Measurements from ENCODE around the gene AMER3. TPM values are rescaled to one million over a fixed set of nuclear protein-coding genes. Genes with fewer than 3 reads are reported as not detected.

AMER3 gene
- total and polyA plus RNA-seq, 2 of the 8 experiments (the other 6 are each of a cell fraction or from before 2014, with no cell fraction given): 0.15 to 0.19 TPM

- H4K8ac ChIP-seq (ENCODE audit: extremely low read depth, insufficient read depth, low read length): no peak overlapping the region
- WGBS, 2 experiments (ENCODE audit: extremely low coverage in 1 of 2, insufficient coverage in 1 of 2, insufficient read length in 1 of 2, insufficient replicate concordance in 2 of 2, low coverage in 1 of 2, low lambda C conversion rate in 2 of 2, missing lambda C conversion rate in 1 of 2): 52% methylated on average over 16 of the region's 16 CpGs; no CpG with 5 or more reads in 1 of the 2 experiments
- peaks cover 11% of the 10 kb centered on the region for H3K23me2 ChIP-seq (ENCODE audit: low read depth, low read length)
- H3K4me3 ChIP-seq (ENCODE audit: extremely low read depth in 1 of 4, insufficient read depth in 2 of 4, low read depth in 3 of 4, low read length in 4 of 4): peak overlapping the region in 3 of 4 experiments; percentile 65 to 67 (median 66); a peak in 5 of 8 replicates
- peak overlapping the region; percentile 99 for H3K4me2 ChIP-seq (ENCODE audit: insufficient read depth in 1 of 2, low read depth in 2 of 2, low read length in 2 of 2)
- no peak overlapping the region for H3K18ac ChIP-seq (ENCODE audit: extremely low read depth, low read length)
- H4K5ac ChIP-seq (ENCODE audit: insufficient read length, low read depth, low read length): no peak overlapping the region
- no peak overlapping the region for H2BK120ac ChIP-seq (replicated peaks; ENCODE audit: low read depth, low read length)
- H3K27me3 ChIP-seq (replicated peaks in 1 of 4; ENCODE audit: control insufficient read depth in 3 of 4, extremely low read depth in 1 of 4, insufficient read depth in 3 of 4, low read length in 3 of 4): peaks cover 2 to 27% (median 21%) of the 10 kb centered on the region in 4 experiments
- ChIA-PET POLR2A (ENCODE audit: partially characterized antibody) (no interaction called here), CTCF (ENCODE audit: partially characterized antibody) (interaction anchor here (1.1 to 1.3 kb wide), 2 partner anchors 13 to 14 kb away, joined by 3 to 6 read pairs; no protein-coding TSS in a partner anchor)
- no peak overlapping the region for H3K9ac ChIP-seq (replicated peaks in 1 of 4; ENCODE audit: extremely low read depth in 1 of 4, low read depth in 3 of 4, low read length in 3 of 4)
- H2AK5ac ChIP-seq (ENCODE audit: low read depth, low read length): no peak overlapping the region
- H3K79me1 ChIP-seq (ENCODE audit: low read depth, low read length): no peaks in the 10 kb centered on the region
- no peak overlapping the region for H4K91ac ChIP-seq (replicated peaks; ENCODE audit: insufficient read length, low read length)
- H3K14ac ChIP-seq (ENCODE audit: insufficient read length): no peak overlapping the region
- H2BK12ac ChIP-seq (ENCODE audit: low read depth, low read length): no peak overlapping the region
- H3K9me3 ChIP-seq (ENCODE audit: insufficient read depth in 2 of 2, low read depth in 1 of 2, low read length in 1 of 2): no peaks in the 10 kb centered on the region
- H3K4me1 ChIP-seq (replicated peaks in 1 of 4; ENCODE audit: control insufficient read depth in 3 of 4, insufficient read depth in 4 of 4, low read length in 3 of 4): peaks cover 0 to 8% (median 5%) of the 10 kb centered on the region in 4 experiments; a peak in 6 of 7 replicates
- H3K56ac ChIP-seq (replicated peaks; ENCODE audit: insufficient read length, low read depth, low read length): no peak overlapping the region
- no peaks in the 10 kb centered on the region for H3K79me2 ChIP-seq (ENCODE audit: control insufficient read depth in 1 of 2, insufficient read depth in 2 of 2, low read length in 2 of 2)
- no peak overlapping the region for H3K27ac ChIP-seq (ENCODE audit: low read depth, low read length)
- H2BK5ac ChIP-seq (ENCODE audit: low read depth, low read length): no peak overlapping the region
- no peak overlapping the region for H2BK20ac ChIP-seq (ENCODE audit: low read length)
- no peak for TF ChIP-seq CREB1 (IDR thresholded peaks at IDR 0.05)
- no peak for TF ChIP-seq POLR2A (IDR thresholded peaks at IDR 0.05; ENCODE audit: control extremely low read depth in 1 of 2, low read depth in 2 of 2, low read length in 2 of 2)
- no peak for TF ChIP-seq RNF2 (IDR thresholded peaks at IDR 0.05; ENCODE audit: borderline replicate concordance, low read depth, low read length, missing control alignments, poor library complexity, severe bottlenecking)
- TF ChIP-seq GTF2F1 (IDR thresholded peaks at IDR 0.05; ENCODE audit: borderline replicate concordance, low read depth, low read length): no peak
- no peak for TF ChIP-seq MAFK (IDR thresholded peaks at IDR 0.05; ENCODE audit: low read depth, low read length)
- no peak for TF ChIP-seq CTCF (IDR thresholded peaks at IDR 0.05; ENCODE audit: control extremely low read depth in 1 of 3, insufficient read depth in 1 of 3, low read depth in 1 of 3, low read length in 3 of 3)
- TF ChIP-seq SP1 (IDR thresholded peaks at IDR 0.05; ENCODE audit: low read depth, low read length): no peak
- no peak for TF ChIP-seq SRF (IDR thresholded peaks at IDR 0.05; ENCODE audit: low read depth, low read length)
- H3K36me3 ChIP-seq (ENCODE audit: control insufficient read depth in 2 of 4, insufficient read depth in 4 of 4, low read length in 3 of 4): no peaks in the 10 kb centered on the region
- DNase-seq (ENCODE audit: low read depth in 1 of 2, low spot score in 2 of 2) (no peak), FAIRE-seq (no peak)
- H3K4ac ChIP-seq (replicated peaks; ENCODE audit: insufficient read length, low read depth, low read length): no peak overlapping the region
- H2AFZ ChIP-seq (ENCODE audit: low read length): no peak overlapping the region
- H2BK15ac ChIP-seq (ENCODE audit: low read length): no peak overlapping the region; the same call in 1 of the 2 replicates
- peaks cover 0 to 2% of the 10 kb centered on the region in 2 experiments for H4K20me1 ChIP-seq (replicated peaks in 1 of 2; ENCODE audit: control insufficient read depth in 1 of 2, insufficient read depth in 2 of 2, low read length in 2 of 2)
- H3K23ac ChIP-seq (ENCODE audit: insufficient read length): no peak overlapping the region
Observed at GRCh38 chr2:130756874-130757668, 1.7 kb downstream of the AMER3 start.

Data from H1 (cell line).